AG10803 (cell line): ENCODE measurements around the gene RPL27A.

Source experiments
- DNase-seq: peaks from one replicate; pipeline ENCODE4 v3.0.0; 2010; ENCODE audit warnings: low read depth
- H3K4me3 ChIP-seq: 2 replicates; pipeline ENCODE4 v1.5.1; 2011; ENCODE audit warnings: mild to moderate bottlenecking, low read length, control low read depth
- CTCF ChIP-seq: conservative IDR thresholded peaks from 2 replicates; pipeline ENCODE4 v1.5.1; 2011; ENCODE audit warnings: mild to moderate bottlenecking, low read length, control low read depth, inconsistent platforms

RPL27A gene

GRCh38 chr11:8733852-8734251, 51.3 kb downstream of the RPL27A start:
- DNase-seq, result no peak
- no peak overlapping the region for H3K4me3 ChIP-seq
- TF ChIP-seq CTCF, result no peak

GRCh38 chr11:8735094-8735493, 52.5 kb downstream of the RPL27A start:
- TF ChIP-seq CTCF, result no peak
- no peak overlapping the region for H3K4me3 ChIP-seq
- DNase-seq, result no peak

GRCh38 chr11:8739309-8739793, 56.8 kb downstream of the RPL27A start:
- no peak for DNase-seq
- no peak for TF ChIP-seq CTCF
- no peak overlapping the region for H3K4me3 ChIP-seq
